ENCODE measurements around the gene ADAP1. TPM values are rescaled to one million over a fixed set of nuclear protein-coding genes. Genes with fewer than 3 reads are reported as not detected.

Gene ADAP1
- total RNA-seq, 2 donors from 2014 or later, result 4.2 to 7.7 TPM

DNA sequence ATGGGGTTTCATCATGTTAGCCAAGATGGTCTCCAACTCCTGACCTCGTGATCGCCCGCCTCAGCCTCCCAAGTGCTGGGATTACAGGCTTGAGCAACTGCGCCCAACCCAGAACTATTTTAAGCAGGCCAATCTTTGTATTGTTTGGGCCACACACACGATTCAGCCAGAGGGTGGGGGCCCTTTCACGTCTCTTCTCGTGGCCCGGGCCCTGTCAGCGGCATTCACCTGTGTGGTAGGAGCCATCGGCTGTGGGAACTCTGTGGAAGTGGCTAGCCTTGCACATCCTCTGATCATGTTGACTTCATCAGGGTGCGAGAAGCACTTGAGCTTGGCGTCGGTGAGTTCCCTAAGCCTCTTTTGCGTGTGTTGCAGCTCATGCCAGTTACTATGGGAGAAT lies 105.3 kb downstream of the ADAP1 start:
- DNase-seq (ENCODE audit: low spot score), result no peak

More for the DNA sequence above, 105.3 kb downstream of the ADAP1 start:
- peak overlapping the region; percentile 28 to 62 for H3K27ac ChIP-seq
- no peaks in the 10 kb centered on the region for H3K9me3 ChIP-seq
- no peak overlapping the region for H3K4me3 ChIP-seq
- H3K36me3 ChIP-seq, result peaks cover 47% of the 10 kb centered on the region
- TF ChIP-seq CTCF (IDR thresholded peaks at IDR 0.05), result no peak
- no peaks in the 10 kb centered on the region for H3K27me3 ChIP-seq
- peaks cover 0 to 4% of the 10 kb centered on the region in 2 donors for H3K4me1 ChIP-seq

Other genes starting within 250 kb of the ADAP1 start
- gene DNAAF5, start 228.0 kb downstream of the ADAP1 start, total RNA-seq, result 10 to 100 TPM; 19.0 to 35.5 TPM
- 10 to 100 TPM; 15.1 to 15.9 TPM for gene PRKAR1B, start 227.4 kb downstream of the ADAP1 start, total RNA-seq
- 10 to 100 TPM; 84.4 to 97.5 TPM for gene SUN1, start 122.2 kb downstream of the ADAP1 start, total RNA-seq
- gene GET4, start 78.1 kb downstream of the ADAP1 start, total RNA-seq, result 10 to 100 TPM; 16.1 to 19.7 TPM
- gene COX19, start 20.9 kb upstream of the ADAP1 start, total RNA-seq, result 1 to 10 TPM; 2.8 to 5.5 TPM
- gene CYP2W1, start 28.5 kb upstream of the ADAP1 start, total RNA-seq, result not detected
- 10 to 100 TPM; 13.4 to 18.6 TPM for gene GPR146, start 89.9 kb upstream of the ADAP1 start, total RNA-seq
- 1 to 10 TPM; 4.6 to 6.9 TPM for gene GPER1, start 133.4 kb upstream of the ADAP1 start, total RNA-seq
- 10 to 100 TPM; 10.2 to 16.2 TPM for gene ZFAND2A, start 205.5 kb upstream of the ADAP1 start, total RNA-seq

Data from right atrium auricular region (tissue), 2 donors.